ENCODE data around the gene FIZ1.

Gene FIZ1

GRCh38 chr19:55613396-55613795 lies 14.1 kb upstream of the FIZ1 start:
- no peak overlapping the region for H3K4me3 Mint-ChIP-seq
- no peaks in the 10 kb centered on the region for H3K9me3 Mint-ChIP-seq
- H3K4me1 Mint-ChIP-seq: no peaks in the 10 kb centered on the region
- H3K27me3 Mint-ChIP-seq (ENCODE audit: low read depth): no peaks in the 10 kb centered on the region
- H3K27ac Mint-ChIP-seq: no peak overlapping the region
- peaks cover 57% of the 10 kb centered on the region for H3K36me3 Mint-ChIP-seq (ENCODE audit: low read depth)
- TF ChIP-seq, protein P1, sequence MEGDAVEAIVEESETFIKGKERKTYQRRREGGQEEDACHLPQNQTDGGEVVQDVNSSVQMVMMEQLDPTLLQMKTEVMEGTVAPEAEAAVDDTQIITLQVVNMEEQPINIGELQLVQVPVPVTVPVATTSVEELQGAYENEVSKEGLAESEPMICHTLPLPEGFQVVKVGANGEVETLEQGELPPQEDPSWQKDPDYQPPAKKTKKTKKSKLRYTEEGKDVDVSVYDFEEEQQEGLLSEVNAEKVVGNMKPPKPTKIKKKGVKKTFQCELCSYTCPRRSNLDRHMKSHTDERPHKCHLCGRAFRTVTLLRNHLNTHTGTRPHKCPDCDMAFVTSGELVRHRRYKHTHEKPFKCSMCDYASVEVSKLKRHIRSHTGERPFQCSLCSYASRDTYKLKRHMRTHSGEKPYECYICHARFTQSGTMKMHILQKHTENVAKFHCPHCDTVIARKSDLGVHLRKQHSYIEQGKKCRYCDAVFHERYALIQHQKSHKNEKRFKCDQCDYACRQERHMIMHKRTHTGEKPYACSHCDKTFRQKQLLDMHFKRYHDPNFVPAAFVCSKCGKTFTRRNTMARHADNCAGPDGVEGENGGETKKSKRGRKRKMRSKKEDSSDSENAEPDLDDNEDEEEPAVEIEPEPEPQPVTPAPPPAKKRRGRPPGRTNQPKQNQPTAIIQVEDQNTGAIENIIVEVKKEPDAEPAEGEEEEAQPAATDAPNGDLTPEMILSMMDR (IDR thresholded peaks at IDR 0.05; ENCODE audit: unreplicated experiment in 3 of 3): no peak

GRCh38 chr19:55611983-55612645 lies 12.8 kb upstream of the FIZ1 start:
- H3K4me1 Mint-ChIP-seq: peaks cover 5% of the 10 kb centered on the region
- H3K36me3 Mint-ChIP-seq (ENCODE audit: low read depth): peaks cover 58% of the 10 kb centered on the region
- H3K9me3 Mint-ChIP-seq: no peaks in the 10 kb centered on the region
- no peak overlapping the region for H3K4me3 Mint-ChIP-seq
- H3K27me3 Mint-ChIP-seq (ENCODE audit: low read depth): no peaks in the 10 kb centered on the region
- TF ChIP-seq, protein P1 (IDR thresholded peaks at IDR 0.05; ENCODE audit: unreplicated experiment in 3 of 3): no peak
- H3K27ac Mint-ChIP-seq: peak overlapping the region in 1 of 3 experiments; percentile 65

- Mint-ChIP-seq H3K4me1 (peaks cover 12% of the 10 kb centered on the region), H3K27ac (peak overlapping the region in 1 of 3 experiments; percentile 65), H3K27me3 (ENCODE audit: low read depth) (no peaks in the 10 kb centered on the region), H3K9me3 (no peaks in the 10 kb centered on the region), H3K4me3 (no peak overlapping the region), H3K36me3 (ENCODE audit: low read depth) (peaks cover 57% of the 10 kb centered on the region)
- TF ChIP-seq, protein P1 (IDR thresholded peaks at IDR 0.05; ENCODE audit: unreplicated experiment in 3 of 3): no peak
These were observed 12.1 kb upstream of the FIZ1 start for GRCh38 chr19:55611300-55611982.

GRCh38 chr19:55609326-55609725 lies 10.0 kb upstream of the FIZ1 start:
- Mint-ChIP-seq H3K4me3 (peak overlapping the region in 2 of 3 experiments; percentile 16 to 54), H3K9me3 (no peaks in the 10 kb centered on the region), H3K27ac (no peak overlapping the region)

GRCh38 chr19:55606817-55607216 lies 7.5 kb upstream of the FIZ1 start:
- no peaks in the 10 kb centered on the region for H3K9me3 Mint-ChIP-seq
- no peaks in the 10 kb centered on the region for H3K27me3 Mint-ChIP-seq (ENCODE audit: low read depth)
- H3K4me3 Mint-ChIP-seq: peak overlapping the region; percentile 97 to 99 (median 99)
- TF ChIP-seq, protein P1 (IDR thresholded peaks at IDR 0.05; ENCODE audit: unreplicated experiment in 3 of 3): no peak
- peaks cover 39% of the 10 kb centered on the region for H3K36me3 Mint-ChIP-seq (ENCODE audit: low read depth)
- H3K27ac Mint-ChIP-seq: peak overlapping the region; percentile 96 to 99 (median 99)
- H3K4me1 Mint-ChIP-seq: peaks cover 21% of the 10 kb centered on the region

More at GRCh38 chr19:55609326-55609725, 10.0 kb upstream of the FIZ1 start:
- Mint-ChIP-seq H3K4me1 (peaks cover 21% of the 10 kb centered on the region), H3K27me3 (ENCODE audit: low read depth) (no peaks in the 10 kb centered on the region), H3K36me3 (ENCODE audit: low read depth) (peaks cover 54% of the 10 kb centered on the region)
- TF ChIP-seq, protein P1 (IDR thresholded peaks at IDR 0.05; ENCODE audit: unreplicated experiment in 3 of 3): no peak
